Mesendoderm (in vitro differentiated cells): Measurements from ENCODE around the gene SEH1L. TPM values are rescaled to one million over a fixed set of nuclear protein-coding genes. Genes with fewer than 3 reads are reported as not detected.
A peak's percentile ranks its signal among the peaks of the same experiment; 100 is the strongest.
"Not testable (repeated sequence)": the region's sequence is repeated elsewhere in the genome, so short reads cannot be mapped to it uniquely, and the experiment has no call there.

ENCODE experiments used
- DNase-seq: peaks from one replicate; pipeline ENCODE4 v3.0.0; 2013
- H2AK5ac ChIP-seq: 2 replicates; pipeline ENCODE4 v1.6.1; 2013; ENCODE audit warnings: low read length, inconsistent platforms
- H2BK120ac ChIP-seq: 2 replicates; pipeline ENCODE4 v1.6.1; 2013; ENCODE audit warnings: low read depth, mild to moderate bottlenecking, low read length, moderate library complexity, mixed read lengths
- H2BK15ac ChIP-seq: replicated peaks from 2 replicates; pipeline ENCODE4 v1.6.1; 2013; ENCODE audit warnings: low read depth, mild to moderate bottlenecking, moderate library complexity
- H2BK5ac ChIP-seq: 2 replicates; pipeline ENCODE4 v1.6.1; 2013; ENCODE audit warnings: low read length, inconsistent platforms
- H3K18ac ChIP-seq: 2 replicates; pipeline ENCODE4 v1.6.1; 2013; ENCODE audit warnings: mild to moderate bottlenecking, low read length, mixed read lengths
- H3K23ac ChIP-seq: one replicate; pipeline ENCODE4 v1.6.1; 2013; ENCODE audit warnings: low read length
- H3K27ac ChIP-seq: 2 replicates; pipeline ENCODE4 v1.5.1; 2013; ENCODE audit warnings: low read depth, mild to moderate bottlenecking, inconsistent platforms, low read length, moderate library complexity
- H3K27me3 ChIP-seq: 2 replicates; pipeline ENCODE4 v1.6.1; 2013; ENCODE audit warnings: low read length, control low read depth, mild to moderate bottlenecking, inconsistent platforms; ENCODE audit not compliant: insufficient read depth, poor library complexity
- H3K36me3 ChIP-seq: 2 replicates; pipeline ENCODE4 v1.6.1; 2013; ENCODE audit warnings: low read length, inconsistent platforms; ENCODE audit not compliant: control insufficient read depth, insufficient read depth
- H3K4ac ChIP-seq: one replicate; pipeline ENCODE4 v1.6.1; 2013; ENCODE audit warnings: low read depth, mild to moderate bottlenecking, low read length, moderate library complexity
- H3K4me1 ChIP-seq: 2 replicates; pipeline ENCODE4 v1.6.1; 2013; ENCODE audit warnings: low read depth, low read length, inconsistent platforms; ENCODE audit not compliant: control insufficient read depth
- H3K4me2 ChIP-seq: 2 replicates; pipeline ENCODE4 v1.6.1; 2013; ENCODE audit warnings: low read length
- H3K4me3 ChIP-seq: 2 replicates; pipeline ENCODE4 v1.5.1; 2013; ENCODE audit warnings: mild to moderate bottlenecking, low read length
- H3K56ac ChIP-seq: one replicate; pipeline ENCODE4 v1.6.1; 2013; ENCODE audit warnings: low read length
- H3K79me1 ChIP-seq: 2 replicates; pipeline ENCODE4 v1.6.1; 2013; ENCODE audit warnings: low read length, inconsistent platforms
- H3K79me2 ChIP-seq: 2 replicates; pipeline ENCODE4 v1.6.1; 2013; ENCODE audit warnings: mild to moderate bottlenecking, low read length; ENCODE audit not compliant: control insufficient read depth, insufficient read depth
- H3K9ac ChIP-seq: 2 replicates; pipeline ENCODE4 v1.6.1; 2013; ENCODE audit warnings: low read length, inconsistent platforms
- H4K5ac ChIP-seq: one replicate; pipeline ENCODE4 v1.6.1; 2013; ENCODE audit warnings: low read length
- H4K8ac ChIP-seq: one replicate; pipeline ENCODE4 v1.6.1; 2013; ENCODE audit warnings: low read depth, mild to moderate bottlenecking, control low read depth, low read length, moderate library complexity
- WGBS: extraction: QIAGEN DNeasy Blood & Tissue Kit; methylation state at CpG from one replicate; pipeline ENCODE4 v1.1.7; 2013; ENCODE audit warnings: low lambda C conversion rate, missing lambda C conversion rate; ENCODE audit not compliant: insufficient coverage; ENCODE audit errors: extremely low coverage; 5-methylcytosine and 5-hydroxymethylcytosine counted together
- polyA plus RNA-seq, 2 experiments: library from polyadenylated mRNA; stranded (reverse); fragments of 200-250 nt; gene quantifications; one replicate each; pipeline ENCODE4 v1.2.3, GENCODE V29; 2013

The SEH1L gene
- polyA plus RNA-seq (2013, experiment 1 of 2), result 47.7 TPM
- polyA plus RNA-seq (2013, experiment 2 of 2), result 45.9 TPM

GRCh38 chr18:12947285-12948049 is at the start of gene SEH1L:
Gene SEH1L (plus strand): TSS chr18:12948011. CDS start chr18:12948122, 111 bp downstream.
- Histone ChIP-seq H3K4me3 (peak within 1 kb of the TSS; percentile 83), H3K27me3 (no peaks in the 10 kb centered on the region), H2BK15ac (no peak within 1 kb of the TSS), H3K4me1 (peaks cover 3% of the 10 kb centered on the region), H3K4me2 (peak within 1 kb of the TSS; percentile 89), H2BK5ac (peak within 1 kb of the TSS; percentile 70), H4K8ac (peak within 1 kb of the TSS; percentile 83), H3K18ac (peak within 1 kb of the TSS; percentile 11), H4K5ac (no peak within 1 kb of the TSS), H3K79me1 (peaks cover 6% of the 10 kb centered on the region), H3K27ac (peak within 1 kb of the TSS; percentile 97), H2BK120ac (no peak within 1 kb of the TSS), H3K9ac (peak within 1 kb of the TSS; percentile 95), H3K23ac (peak within 1 kb of the TSS; percentile 59), H2AK5ac (no peak within 1 kb of the TSS), H3K36me3 (no peaks in the 10 kb centered on the region), H3K79me2 (peaks cover 19% of the 10 kb centered on the region), H3K4ac (peak within 1 kb of the TSS; percentile 1), H3K56ac (peak within 1 kb of the TSS; percentile 96)
- DNase-seq, result peak; percentile 98
- no CpG with 5 or more reads among the region's 58 CpGs for WGBS

- H3K36me3 ChIP-seq, H2BK15ac ChIP-seq, H3K4me1 ChIP-seq, H3K4me2 ChIP-seq, H3K56ac ChIP-seq, H4K5ac ChIP-seq, H3K27me3 ChIP-seq, H3K4me3 ChIP-seq, H2BK5ac ChIP-seq, H3K79me1 ChIP-seq, H2AK5ac ChIP-seq, H3K27ac ChIP-seq, H3K9ac ChIP-seq, H4K8ac ChIP-seq, H3K79me2 ChIP-seq, H3K23ac ChIP-seq, H2BK120ac ChIP-seq, H3K18ac ChIP-seq, DNase-seq, H3K4ac ChIP-seq: not testable (repeated sequence)
- WGBS, result no CpG with 5 or more reads among the region's 12 CpGs
Observed at GRCh38 chr18:12901208-12901607, 46.6 kb upstream of the SEH1L start.

- no peak overlapping the region for H3K23ac ChIP-seq
- no peak overlapping the region for H3K4me3 ChIP-seq
- H2BK5ac ChIP-seq, result no peak overlapping the region
- no peaks in the 10 kb centered on the region for H3K36me3 ChIP-seq
- no CpG with 5 or more reads among the region's 8 CpGs for WGBS
- no peaks in the 10 kb centered on the region for H3K79me1 ChIP-seq
- H4K5ac ChIP-seq, result no peak overlapping the region
- H2AK5ac ChIP-seq, result no peak overlapping the region
- H2BK15ac ChIP-seq, result no peak overlapping the region
- no peak overlapping the region for H3K18ac ChIP-seq
- no peak overlapping the region for H3K4me2 ChIP-seq
- no peak overlapping the region for H3K56ac ChIP-seq
- peak; percentile 8 for DNase-seq
- no peak overlapping the region for H4K8ac ChIP-seq
- no peak overlapping the region for H3K4ac ChIP-seq
- H3K27me3 ChIP-seq, result no peaks in the 10 kb centered on the region
- no peaks in the 10 kb centered on the region for H3K79me2 ChIP-seq
- no peaks in the 10 kb centered on the region for H3K4me1 ChIP-seq
- no peak overlapping the region for H3K27ac ChIP-seq
- no peak overlapping the region for H2BK120ac ChIP-seq
- H3K9ac ChIP-seq, result no peak overlapping the region
Observed at GRCh38 chr18:12904012-12904516, 43.7 kb upstream of the SEH1L start.

GRCh38 chr18:12906119-12906518 is 41.7 kb upstream of the SEH1L start:
- no peak overlapping the region for H3K9ac ChIP-seq
- H3K18ac ChIP-seq, result no peak overlapping the region
- H3K4me3 ChIP-seq, result no peak overlapping the region
- H3K27me3 ChIP-seq, result no peaks in the 10 kb centered on the region
- H2BK15ac ChIP-seq, result no peak overlapping the region
- H3K56ac ChIP-seq, result no peak overlapping the region
- no peaks in the 10 kb centered on the region for H3K79me1 ChIP-seq
- H2AK5ac ChIP-seq, result no peak overlapping the region
- no peaks in the 10 kb centered on the region for H3K36me3 ChIP-seq
- no peak overlapping the region for H2BK5ac ChIP-seq
- no peaks in the 10 kb centered on the region for H3K4me1 ChIP-seq
- no peak overlapping the region for H3K27ac ChIP-seq
- H3K4me2 ChIP-seq, result no peak overlapping the region
- no peak overlapping the region for H4K8ac ChIP-seq
- H3K4ac ChIP-seq, result no peak overlapping the region
- H4K5ac ChIP-seq, result no peak overlapping the region
- no peaks in the 10 kb centered on the region for H3K79me2 ChIP-seq
- no peak for DNase-seq
- H2BK120ac ChIP-seq, result no peak overlapping the region
- no CpG with 5 or more reads among the region's 4 CpGs for WGBS
- no peak overlapping the region for H3K23ac ChIP-seq

- H4K5ac ChIP-seq, result no peak overlapping the region
- no peaks in the 10 kb centered on the region for H3K79me1 ChIP-seq
- no peak overlapping the region for H3K4me3 ChIP-seq
- no peak overlapping the region for H3K18ac ChIP-seq
- no peaks in the 10 kb centered on the region for H3K36me3 ChIP-seq
- no peak overlapping the region for H3K27ac ChIP-seq
- H3K4me2 ChIP-seq, result no peak overlapping the region
- no peak overlapping the region for H2BK5ac ChIP-seq
- no peaks in the 10 kb centered on the region for H3K27me3 ChIP-seq
- H3K4me1 ChIP-seq, result no peaks in the 10 kb centered on the region
- no peak overlapping the region for H4K8ac ChIP-seq
- no CpG with 5 or more reads among the region's 10 CpGs for WGBS
- H3K23ac ChIP-seq, result no peak overlapping the region
- no peak overlapping the region for H2BK15ac ChIP-seq
- H3K56ac ChIP-seq, result no peak overlapping the region
- no peak overlapping the region for H3K9ac ChIP-seq
- H2AK5ac ChIP-seq, result no peak overlapping the region
- no peaks in the 10 kb centered on the region for H3K79me2 ChIP-seq
- H2BK120ac ChIP-seq, result no peak overlapping the region
- H3K4ac ChIP-seq, result no peak overlapping the region
- no peak for DNase-seq
Observed at GRCh38 chr18:12906773-12907172, 41.0 kb upstream of the SEH1L start.
